Panc1 (cell line): ENCODE results near the gene FN1. TPM values are rescaled to one million over a fixed set of nuclear protein-coding genes. Genes with fewer than 3 reads are reported as not detected.

Experiments used
- ATAC-seq: fragments of 200-7000 bp; cut with Tn5 transposase; 2 replicates; pipeline ENCODE4 v1.9.1; 2020; ENCODE audit warnings: mild to moderate bottlenecking, moderate library complexity
- BruUV-seq: library from RNA; stranded (reverse); fragments of 400-500 nt; replicated peaks from 2 replicates; lab custom pipeline; 2021; lab: Mats Ljungman, UMichigan
- CTCF ChIA-PET: fragments of 300-600 bp; sonication (Branson Sonifier 250); formaldehyde crosslinking; loops from one replicate; lab custom pipeline; 2022; ENCODE audit warnings: antibody characterized with exemption; lab: Charles Lee
- POLR2A ChIA-PET: fragments of 300-600 bp; sonication (Branson Sonifier 250); formaldehyde crosslinking; loops from one replicate; lab custom pipeline; 2022; ENCODE audit warnings: antibody characterized with exemption; lab: Charles Lee
- DNase-seq: peaks from one replicate; pipeline ENCODE4 v3.0.0-alpha.2; 2010; ENCODE audit warnings: low read depth, low spot score
- H3K27ac ChIP-seq: 2 replicates; pipeline ENCODE4 v1.5.1; 2011; ENCODE audit warnings: mild to moderate bottlenecking, low read length, inconsistent platforms
- H3K27me3 ChIP-seq: fragments of 200-500 bp; sonication (Bioruptor generic); 2 replicates; pipeline ENCODE4 v1.6.0; 2014; ENCODE audit warnings: low read length, inconsistent platforms; ENCODE audit not compliant: control insufficient read depth, insufficient read depth
- H3K36me3 ChIP-seq: fragments of 200-500 bp; sonication (Bioruptor generic); 2 replicates; pipeline ENCODE4 v1.5.1; 2014; ENCODE audit warnings: inconsistent platforms, mild to moderate bottlenecking, low read length, moderate library complexity; ENCODE audit not compliant: control insufficient read depth, insufficient read depth
- H3K4me1 ChIP-seq: 2 replicates; pipeline ENCODE4 v1.5.1; 2011; ENCODE audit warnings: inconsistent platforms, mild to moderate bottlenecking, low read length, moderate library complexity; ENCODE audit not compliant: control insufficient read depth, insufficient read depth
- H3K4me3 ChIP-seq, 2 experiments: 2 replicates each; pipeline ENCODE4 v1.5.1; 2011 to 2012; ENCODE audit warnings: low read depth in 2 of 2, low read length in 2 of 2, mild to moderate bottlenecking in 2 of 2, inconsistent platforms in 1 of 2, moderate library complexity in 1 of 2
- H3K9me3 ChIP-seq: fragments of 200-500 bp; sonication (Bioruptor generic); 2 replicates; pipeline ENCODE4 v1.5.1; 2014; ENCODE audit warnings: low read depth, mild to moderate bottlenecking, inconsistent platforms, low read length, moderate library complexity; ENCODE audit not compliant: control insufficient read depth, insufficient read depth
- CTCF ChIP-seq: fragments of 450-650 bp; IDR thresholded peaks from 2 replicates; pipeline ENCODE4 v1.5.1; 2017; ENCODE audit warnings: mild to moderate bottlenecking
- POLR2AphosphoS5 ChIP-seq: IDR thresholded peaks from 2 replicates; pipeline ENCODE4 v1.6.1; 2012; ENCODE audit warnings: mild to moderate bottlenecking, low read depth, low read length, moderate library complexity
- REST ChIP-seq, 2 experiments: IDR thresholded peaks; 2 replicates each; pipeline ENCODE4 v1.6.1; 2011 to 2012; ENCODE audit warnings: low read depth in 2 of 2, control low read depth in 1 of 2, low read length in 1 of 2, mild to moderate bottlenecking in 1 of 2, moderate library complexity in 1 of 2; ENCODE audit not compliant: insufficient read depth in 1 of 2
- SIN3A ChIP-seq: IDR thresholded peaks from 2 replicates; pipeline ENCODE4 v1.6.1; 2012; ENCODE audit warnings: low read depth, mild to moderate bottlenecking, low read length, moderate library complexity, borderline replicate concordance; ENCODE audit not compliant: insufficient read depth
- TCF7L2 ChIP-seq: IDR thresholded peaks from 2 replicates; pipeline ENCODE4 v1.6.1; 2011; ENCODE audit warnings: mild to moderate bottlenecking, low read depth, low read length, inconsistent platforms
- in situ Hi-C: cut with HindIII; loops from 2 replicates; pipeline ENCODE4 v1.10.0; 2016; ENCODE audit warnings: low sequenced_read_pairs, low pct_unique_long_range_greater_than_20kb
- intact Hi-C: fragments of 100-400 bp; cut with micrococcal nuclease; formaldehyde crosslinking; loops from one replicate; pipeline ENCODE4 v1.10.0; 2022; ENCODE audit not compliant: unreplicated experiment
- total RNA-seq: library from RNA; stranded (reverse); gene quantifications from one replicate; pipeline ENCODE4 v1.2.1, GENCODE V29; 2021; ENCODE audit not compliant: unreplicated experiment

Gene FN1
- total RNA-seq, 1 experiment from 2014 or later, result 4.2 TPM

- H3K4me1 ChIP-seq, result no peaks in the 10 kb centered on the region
- H3K4me3 ChIP-seq, result no peak overlapping the region
- intact Hi-C loops, result no loop called here
- TF ChIP-seq SIN3A, result no peak
- no peak for TF ChIP-seq TCF7L2
- no peak for TF ChIP-seq POLR2AphosphoS5
- no peak for TF ChIP-seq REST (IDR thresholded peaks at IDR 0.05; ENCODE audit: insufficient read depth in 1 of 2, low read depth in 2 of 2, low read length in 1 of 2)
- TF ChIP-seq CTCF, result no peak
- no TSS peak for BruUV-seq
- ATAC-seq (no peak), DNase-seq (no peak)
- no peaks in the 10 kb centered on the region for H3K9me3 ChIP-seq
- H3K27me3 ChIP-seq, result peaks cover 6% of the 10 kb centered on the region; the same call in 1 of the 2 replicates
- ChIA-PET CTCF (no interaction called here), POLR2A (no interaction called here)
- in situ Hi-C loops, result no loop called here
- no peaks in the 10 kb centered on the region for H3K36me3 ChIP-seq
- H3K27ac ChIP-seq, result no peak overlapping the region
Observed at GRCh38 chr2:215419113-215419512, 16.8 kb downstream of the FN1 start.

- H3K4me3 ChIP-seq, result no peak overlapping the region
- no peak overlapping the region for H3K27ac ChIP-seq
- H3K36me3 ChIP-seq, result no peaks in the 10 kb centered on the region
- H3K9me3 ChIP-seq, result no peaks in the 10 kb centered on the region
- BruUV-seq, result no TSS peak
- ATAC-seq, result no peak
- no peaks in the 10 kb centered on the region for H3K4me1 ChIP-seq
- in situ Hi-C loops (no loop called here), intact Hi-C loops (no loop called here)
- no peak for DNase-seq
- no peak for TF ChIP-seq SIN3A
- no peak for TF ChIP-seq TCF7L2
- no peak for TF ChIP-seq REST (IDR thresholded peaks at IDR 0.05; ENCODE audit: insufficient read depth in 1 of 2, low read depth in 2 of 2, low read length in 1 of 2)
- TF ChIP-seq POLR2AphosphoS5, result no peak
- CTCF ChIA-PET, result no interaction called here
- peaks cover 3% of the 10 kb centered on the region; the same call in 1 of the 2 replicates for H3K27me3 ChIP-seq
- POLR2A ChIA-PET, result no interaction called here
Observed at GRCh38 chr2:215418064-215418963, 17.6 kb downstream of the FN1 start.
